ENCODE results near the gene RGCC.
"Not testable (repeated sequence)": the region's sequence is repeated elsewhere in the genome, so short reads cannot be mapped to it uniquely, and the experiment has no call there.

The RGCC gene, protein sequence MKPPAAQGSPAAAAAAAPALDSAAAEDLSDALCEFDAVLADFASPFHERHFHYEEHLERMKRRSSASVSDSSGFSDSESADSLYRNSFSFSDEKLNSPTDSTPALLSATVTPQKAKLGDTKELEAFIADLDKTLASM

DNA sequence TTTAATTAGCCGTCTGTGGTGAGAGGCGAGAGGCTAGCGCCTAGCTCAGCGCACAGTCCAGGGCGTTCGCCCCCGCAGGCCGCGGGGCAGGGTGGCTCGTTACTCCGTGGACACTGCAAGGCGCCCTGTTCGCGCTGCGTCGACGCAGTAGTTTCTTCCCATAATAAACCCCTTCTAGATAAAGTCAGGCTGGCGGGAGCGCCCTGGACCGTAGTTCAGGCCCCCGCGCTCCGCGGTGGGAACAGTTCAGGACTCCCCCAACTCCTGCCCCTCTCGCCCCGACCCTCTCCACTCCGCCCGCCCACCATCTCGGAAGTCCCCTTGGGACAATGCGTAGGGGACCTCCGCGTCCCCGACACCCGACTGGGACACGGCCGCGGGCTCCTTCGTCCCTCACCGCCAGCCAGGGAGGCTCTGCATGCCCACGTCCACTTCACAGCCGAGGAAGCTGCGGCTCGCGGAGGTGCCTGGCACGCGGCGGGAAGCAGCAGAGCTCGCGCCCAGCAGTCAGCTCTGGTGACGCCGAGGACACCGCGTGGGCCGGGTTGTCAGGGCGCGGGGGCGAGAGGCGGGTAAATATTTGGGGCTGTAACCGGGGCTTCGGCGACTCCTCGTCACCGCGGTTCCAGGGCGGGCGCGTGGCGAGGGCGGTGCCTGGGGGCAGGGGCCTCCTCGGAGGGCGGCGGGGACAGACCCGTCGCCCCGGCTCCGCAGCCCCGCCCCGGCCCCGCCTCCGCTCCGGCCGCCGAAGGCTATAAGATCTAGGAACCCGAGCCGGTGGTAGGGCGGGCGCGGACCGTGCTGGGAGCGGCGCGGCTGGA, at the start of gene RGCC:
Gene RGCC (plus strand): TSS at position 783 of the 821 bp plus-strand sequence. CDS start 158 bp downstream, outside the sequence.
- DNase-seq (ENCODE audit: low read depth in 2 of 2), result peak; percentile 87 to 93

DNA sequence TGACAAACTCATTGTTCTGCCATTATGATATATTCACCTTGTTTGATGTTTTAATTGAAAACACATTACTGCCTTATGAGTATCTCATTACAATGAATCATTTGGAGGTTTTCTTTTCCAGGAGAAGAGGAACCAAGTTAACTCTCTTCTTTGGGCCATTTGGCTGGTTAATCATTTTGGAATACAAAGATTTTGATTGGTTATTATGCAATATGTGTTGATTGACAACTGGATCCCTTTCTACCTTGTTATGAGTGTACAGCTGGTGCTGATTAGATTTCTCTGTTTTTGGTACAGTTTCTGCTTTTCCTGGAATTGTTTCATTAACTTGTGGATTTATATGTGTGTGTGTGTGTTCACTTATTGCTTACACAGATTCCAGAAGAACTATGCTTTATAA, 49.2 kb upstream of the RGCC start:
- no peak for DNase-seq (ENCODE audit: low read depth in 2 of 2)

DNA sequence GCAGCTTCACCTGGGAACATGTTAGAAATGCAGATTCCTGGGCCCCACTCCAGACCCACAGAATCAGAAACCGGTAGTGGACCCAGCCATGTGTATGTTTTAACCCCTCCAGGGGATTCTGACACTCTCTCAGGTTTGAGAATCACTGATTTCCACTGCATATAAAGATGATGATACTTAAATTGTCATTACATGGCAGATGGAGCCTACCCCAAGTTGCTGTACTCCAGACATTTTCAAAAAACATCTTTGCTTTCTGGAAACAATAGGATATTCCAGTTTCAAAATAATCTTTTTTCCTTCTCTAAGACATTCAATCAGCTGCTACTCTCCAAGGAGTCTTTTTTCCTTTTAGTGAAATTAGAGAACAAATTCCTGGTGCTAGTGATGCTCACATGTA, 48.6 kb upstream of the RGCC start:
- no peak for DNase-seq (ENCODE audit: low read depth in 2 of 2)

DNA sequence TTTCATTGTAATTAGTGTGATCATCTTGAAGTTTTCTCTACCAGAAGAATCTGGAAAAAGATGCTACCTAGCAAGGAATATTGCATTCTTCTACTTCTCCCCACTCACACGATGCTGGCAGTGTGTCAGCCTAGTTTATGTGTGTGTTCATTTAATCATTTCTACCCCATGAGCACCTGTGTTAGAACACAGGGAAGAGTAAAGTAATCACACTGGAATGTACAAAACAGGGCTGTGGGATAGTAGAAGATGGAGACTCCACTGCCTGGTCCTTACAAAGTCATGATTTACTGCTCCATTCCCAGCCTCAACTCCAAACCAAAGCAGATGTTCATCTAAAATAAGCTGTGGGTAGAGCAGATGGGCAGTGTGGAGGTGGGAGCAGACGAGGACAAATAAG, 47.7 kb upstream of the RGCC start:
- no peak for DNase-seq (ENCODE audit: low read depth in 2 of 2)

DNA sequence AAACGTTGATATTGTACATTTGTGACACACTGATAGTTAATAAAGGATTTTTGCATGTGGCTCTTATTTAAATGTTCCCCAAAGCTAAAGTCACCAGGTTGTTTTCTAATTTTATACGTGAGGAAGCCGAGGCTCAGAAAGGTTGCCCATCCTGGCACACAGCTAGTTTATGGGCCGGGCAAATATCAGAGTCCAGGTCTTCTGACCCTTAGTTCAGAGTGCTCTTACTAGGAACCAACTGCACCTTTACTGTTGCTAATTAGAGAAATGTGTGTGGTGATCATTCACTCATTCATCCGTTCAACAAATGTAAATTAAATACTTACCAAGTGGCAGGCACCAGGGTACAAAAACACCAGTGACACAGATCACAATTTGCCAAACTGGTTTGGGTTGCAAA, 46.3 kb upstream of the RGCC start:
- no peak for DNase-seq (ENCODE audit: low read depth in 2 of 2)

DNA sequence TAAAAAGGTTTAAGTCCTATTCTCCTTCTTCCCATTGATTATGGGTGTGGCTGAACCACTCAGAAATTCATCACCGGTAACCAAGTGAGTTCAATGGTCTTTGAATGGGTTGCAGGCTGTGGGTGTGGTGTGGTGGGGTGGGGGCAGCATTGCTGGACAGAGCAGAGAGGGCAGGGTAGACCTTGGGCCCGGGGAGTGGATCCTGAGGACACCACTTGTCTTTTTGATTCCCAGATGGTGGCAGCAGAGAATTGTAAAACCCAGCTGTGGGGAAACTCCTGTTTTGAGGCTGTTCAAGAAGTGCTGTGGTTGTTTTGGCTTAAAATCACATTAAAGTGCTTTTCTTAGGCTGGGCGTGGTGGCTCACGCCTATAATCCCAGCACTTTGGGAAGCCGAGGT, 45.8 kb upstream of the RGCC start:
- DNase-seq (ENCODE audit: low read depth in 2 of 2), result no peak

DNA sequence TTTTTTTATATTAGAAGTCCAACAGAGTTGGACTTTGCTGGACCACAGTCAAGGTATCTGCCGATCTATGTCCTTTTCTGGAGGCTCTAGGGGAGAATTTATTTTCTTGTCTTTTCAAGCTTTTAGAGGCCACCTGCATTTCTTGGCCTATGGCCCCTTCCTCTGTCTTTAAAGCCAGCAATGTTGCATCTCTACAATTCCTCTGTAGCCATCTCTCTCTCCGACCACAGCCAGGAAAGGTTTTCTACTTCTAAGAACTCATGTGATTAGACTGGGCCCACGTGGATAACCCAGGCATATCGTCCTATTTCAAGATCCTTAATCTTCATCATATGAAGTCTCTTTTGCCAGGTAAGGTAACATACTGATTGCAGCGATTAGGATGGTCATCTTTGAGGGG, 43.5 kb upstream of the RGCC start:
- no peak for DNase-seq (ENCODE audit: low read depth in 2 of 2)

DNA sequence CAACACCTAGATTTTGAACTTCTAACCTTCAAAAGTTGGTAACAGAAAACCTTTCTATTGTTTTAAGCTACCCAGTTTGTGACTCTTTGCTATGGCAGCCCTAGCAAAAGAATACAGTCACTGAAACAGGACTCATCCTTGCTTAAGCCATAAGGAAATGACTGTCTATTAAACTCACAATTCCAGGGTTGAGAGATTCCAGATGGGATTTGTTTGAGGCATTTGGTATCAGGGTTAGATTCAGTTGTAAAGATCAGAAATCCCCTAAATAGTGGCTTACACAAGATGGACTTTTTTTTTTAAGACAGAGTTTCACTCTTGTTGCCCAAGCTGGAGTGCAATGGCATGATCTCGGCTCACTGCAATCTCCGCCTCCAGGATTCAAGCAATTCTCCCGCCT, 41.1 kb upstream of the RGCC start:
- no peak for DNase-seq (ENCODE audit: low read depth in 2 of 2)

DNA sequence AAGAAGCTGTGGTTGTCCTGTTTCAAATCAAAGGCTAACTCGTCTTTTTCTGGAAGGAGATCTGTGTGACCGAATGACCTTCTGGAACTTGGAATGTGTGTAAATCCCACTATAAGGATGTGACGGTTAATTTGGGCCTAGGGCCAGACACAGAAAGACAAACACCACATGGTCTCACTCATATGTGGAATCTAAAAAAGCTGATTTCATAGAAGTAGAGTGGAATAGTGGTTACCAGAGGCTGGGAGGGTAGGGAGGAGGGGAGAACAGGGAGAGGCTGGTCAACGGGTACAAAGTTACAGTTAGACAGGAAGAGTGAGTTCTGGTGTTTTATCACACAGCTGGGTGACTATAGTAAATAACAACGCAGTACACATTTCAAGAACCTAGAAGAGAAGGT, 39.3 kb upstream of the RGCC start:
- DNase-seq (ENCODE audit: low read depth in 2 of 2), result no peak

DNA sequence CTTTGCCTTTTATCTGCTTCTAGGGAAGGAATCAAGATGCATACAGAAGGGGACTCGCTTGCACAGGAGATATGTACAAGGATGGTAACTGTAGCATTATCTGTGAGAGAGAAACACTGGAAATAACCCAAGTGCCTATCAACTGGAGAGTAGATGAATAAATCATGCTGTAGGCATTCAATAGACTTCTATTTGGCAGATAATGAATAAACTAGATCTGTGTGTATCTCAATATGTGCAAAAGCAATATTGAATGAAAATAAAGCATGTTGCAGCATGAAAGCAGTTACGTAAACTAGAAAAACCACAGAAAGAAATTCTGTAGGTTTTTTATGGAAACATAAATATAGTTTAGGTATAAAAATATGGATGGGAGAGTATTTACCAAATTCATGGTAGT, 38.6 kb upstream of the RGCC start:
- no peak for DNase-seq (ENCODE audit: low read depth in 2 of 2)

DNA sequence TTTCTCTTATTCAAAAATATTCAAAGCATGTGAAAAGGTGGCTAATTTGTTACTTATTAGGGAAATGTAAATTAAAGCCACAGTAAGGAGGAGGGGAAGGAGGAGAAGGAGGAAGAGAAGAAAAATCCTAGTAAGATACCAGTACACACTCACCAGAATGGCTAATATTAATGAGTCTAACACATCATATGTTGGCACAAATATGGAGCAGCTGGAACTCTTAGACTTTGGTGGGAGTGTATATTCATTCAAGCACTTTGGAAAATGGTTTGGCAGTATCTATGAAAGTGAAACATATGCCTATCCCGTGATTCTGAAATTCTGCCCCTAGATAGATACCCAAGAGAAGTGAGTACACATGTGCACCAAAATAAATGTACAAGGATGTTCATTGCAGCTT, 38.1 kb upstream of the RGCC start:
- no peak for DNase-seq (ENCODE audit: low read depth in 2 of 2)

DNA sequence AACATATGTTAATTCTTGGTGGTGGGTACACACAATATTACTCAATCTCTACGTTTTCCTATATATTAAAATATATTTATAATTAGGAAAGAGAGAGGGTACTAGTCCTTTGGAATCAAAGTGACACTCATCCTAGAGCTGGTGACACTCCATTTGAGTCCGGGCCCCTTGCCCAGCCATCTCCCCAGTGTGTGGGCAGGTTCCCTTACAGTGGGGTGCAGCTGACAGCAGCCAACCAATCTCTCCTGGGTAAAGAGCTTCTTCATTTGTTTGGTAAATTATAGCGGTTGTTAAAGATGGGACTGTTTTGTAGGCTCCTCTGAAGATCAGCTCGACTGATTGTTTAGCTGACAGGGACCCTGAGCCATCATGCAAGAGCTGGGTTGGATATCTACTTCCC, 37.2 kb upstream of the RGCC start:
- no peak for DNase-seq (ENCODE audit: low read depth in 2 of 2)

DNA sequence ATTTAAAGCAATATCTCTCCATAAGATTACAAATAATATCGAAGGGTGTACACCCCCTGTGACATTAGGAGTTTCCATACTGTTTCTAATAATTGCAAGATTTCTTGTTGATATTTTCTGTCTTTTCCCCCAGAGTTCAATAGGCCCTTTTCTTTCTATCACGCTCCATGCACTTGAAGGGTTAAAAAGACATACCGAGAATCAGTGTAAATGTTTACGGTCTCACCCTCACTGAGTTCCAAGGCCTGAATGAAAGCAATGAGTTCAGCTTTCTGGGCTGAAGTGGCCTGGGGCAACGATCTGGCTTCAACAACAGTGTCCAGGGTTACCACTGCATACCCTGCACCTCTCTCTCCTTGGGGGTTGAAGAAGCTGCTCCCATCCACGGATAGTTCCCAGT, 36.0 kb upstream of the RGCC start:
- not testable (repeated sequence) for DNase-seq (ENCODE audit: low read depth in 2 of 2)

DNA sequence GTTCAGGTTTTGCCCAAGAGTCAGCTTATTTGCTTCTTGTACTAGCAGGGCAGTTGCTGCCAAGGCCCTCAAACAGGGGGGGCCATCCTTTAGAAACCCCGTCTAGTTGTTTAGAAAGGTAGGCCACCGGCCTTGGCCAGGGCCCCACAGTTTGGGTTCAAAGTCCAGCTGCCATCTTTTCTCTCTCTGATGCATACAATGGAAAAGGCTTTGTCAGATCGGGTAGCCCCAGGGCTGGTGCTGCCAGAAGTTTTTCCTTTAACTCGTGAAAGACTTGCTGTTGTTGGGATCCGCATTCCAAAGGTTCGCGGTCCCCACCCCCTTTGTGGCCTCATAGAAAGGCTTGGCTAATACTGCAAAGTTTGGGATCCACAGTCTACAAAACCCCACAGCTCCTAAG, 35.4 kb upstream of the RGCC start:
- not testable (repeated sequence) for DNase-seq (ENCODE audit: low read depth in 2 of 2)

DNA sequence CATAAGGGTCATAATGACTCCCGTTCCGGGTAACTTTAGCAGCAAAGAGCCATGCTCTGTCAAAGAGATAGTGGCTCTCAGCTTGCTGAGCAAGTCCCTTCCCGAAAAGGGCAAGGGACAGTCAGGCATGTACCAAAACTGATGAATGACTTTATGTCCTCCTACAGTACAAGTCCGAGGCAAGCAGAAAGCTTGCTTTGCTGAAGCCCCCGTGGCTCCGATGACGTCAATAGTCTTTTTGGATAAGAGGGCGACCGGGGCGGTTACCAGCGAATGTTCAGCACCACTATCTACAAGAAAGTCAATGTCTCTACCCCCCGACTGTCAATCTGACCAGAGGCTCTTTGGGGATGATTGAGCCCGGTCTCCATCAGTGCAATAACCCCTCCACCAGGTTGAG, 34.1 kb upstream of the RGCC start:
- not testable (repeated sequence) for DNase-seq (ENCODE audit: low read depth in 2 of 2)

DNA sequence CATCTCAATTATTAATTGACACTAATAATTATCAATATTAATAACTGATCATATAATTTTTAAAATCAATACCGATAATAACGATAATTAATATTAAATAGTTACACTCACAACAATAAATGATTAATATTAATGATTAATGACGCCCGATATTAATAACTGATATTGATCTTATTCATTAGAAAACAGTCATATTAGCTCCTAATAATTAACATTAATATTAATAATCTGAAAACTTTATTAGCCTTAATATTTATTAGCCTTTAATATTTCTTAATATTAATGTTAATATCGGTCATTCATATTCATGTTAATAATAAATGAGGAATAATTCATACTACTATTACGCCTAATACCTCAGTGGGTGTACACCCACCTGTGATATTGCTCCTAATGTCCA, 32.7 kb upstream of the RGCC start:
- DNase-seq (ENCODE audit: low read depth in 2 of 2), result not testable (repeated sequence)

DNA sequence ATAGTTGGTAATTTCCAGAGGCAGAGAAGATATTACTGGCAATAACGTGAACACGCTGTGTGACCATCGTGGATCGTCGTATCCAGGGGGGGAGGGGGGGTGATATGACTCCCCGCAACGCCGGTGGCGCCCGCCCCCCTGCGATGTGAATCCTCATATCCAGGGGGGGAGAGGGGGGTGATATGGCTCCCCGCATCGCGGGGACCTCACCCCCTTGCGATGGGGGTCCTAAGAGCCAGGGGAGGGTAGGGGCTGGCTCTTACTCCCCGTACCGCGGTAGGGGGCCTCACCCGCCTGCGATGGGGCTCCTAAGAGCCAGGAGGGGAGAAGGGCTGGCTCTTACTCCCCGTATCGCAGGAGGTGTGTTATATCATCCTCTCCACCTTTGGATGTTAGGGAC, 31.3 kb upstream of the RGCC start:
- no peak for DNase-seq (ENCODE audit: low read depth in 2 of 2)

DNA sequence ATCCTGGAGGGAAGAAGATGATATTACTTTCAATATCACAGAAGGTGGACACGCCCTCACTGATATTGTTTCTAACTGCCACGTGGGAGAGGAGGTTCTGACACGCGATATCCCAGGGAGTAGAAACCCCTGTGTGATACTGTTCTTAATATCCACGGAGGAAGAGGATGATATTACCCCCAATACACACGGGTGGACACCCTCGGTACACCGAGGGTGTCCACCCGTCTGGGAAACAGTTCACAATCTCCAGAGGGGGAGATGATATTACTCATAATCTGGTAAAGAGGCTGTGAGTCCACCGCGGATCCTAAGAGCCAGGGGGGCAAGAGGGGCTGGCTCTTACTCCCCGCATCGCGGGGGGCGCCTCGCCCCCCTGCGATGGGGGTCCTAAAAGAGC, 29.7 kb upstream of the RGCC start:
- no peak for DNase-seq (ENCODE audit: low read depth in 2 of 2)

DNA sequence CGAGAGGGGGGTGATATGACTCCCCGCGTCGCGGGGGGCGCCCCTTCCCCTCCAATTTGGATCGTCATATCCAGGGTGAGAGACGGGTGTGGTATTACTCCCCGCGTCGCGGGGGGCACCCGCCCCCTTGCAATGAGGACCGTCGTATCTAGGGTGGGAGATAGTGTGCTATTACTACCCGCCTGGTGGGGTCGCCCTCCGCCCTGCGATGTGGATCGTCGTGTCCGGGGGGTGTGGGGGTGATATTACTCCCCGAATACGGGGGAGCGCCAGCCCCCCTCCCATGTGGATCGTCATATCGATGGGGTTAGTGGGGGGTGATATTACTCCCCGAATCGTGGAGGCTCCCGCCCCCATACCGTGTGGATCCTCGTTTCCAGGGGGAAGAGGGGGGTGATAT, 29.2 kb upstream of the RGCC start:
- DNase-seq (ENCODE audit: low read depth in 2 of 2), result no peak

DNA sequence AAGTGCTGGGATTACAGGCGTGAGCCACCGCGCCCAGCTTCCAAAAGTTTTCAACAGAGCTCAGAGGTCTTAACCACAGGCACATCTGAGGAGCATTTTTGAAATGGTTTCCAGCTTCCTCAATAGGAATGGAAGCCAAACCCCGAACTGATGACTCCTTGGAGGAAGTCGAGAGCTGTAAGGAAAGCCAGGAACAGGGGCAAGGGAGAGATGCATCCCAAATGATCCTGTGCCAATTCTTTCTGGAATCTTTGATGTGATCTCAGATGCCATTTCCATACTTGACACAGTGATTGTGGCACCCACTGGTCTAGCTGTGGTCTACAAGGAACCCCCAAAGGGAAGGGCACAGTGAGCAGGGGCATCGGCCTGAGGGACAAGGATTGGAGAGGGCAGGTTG, 23.3 kb upstream of the RGCC start:
- not testable (repeated sequence) for DNase-seq (ENCODE audit: low read depth in 2 of 2)

DNA sequence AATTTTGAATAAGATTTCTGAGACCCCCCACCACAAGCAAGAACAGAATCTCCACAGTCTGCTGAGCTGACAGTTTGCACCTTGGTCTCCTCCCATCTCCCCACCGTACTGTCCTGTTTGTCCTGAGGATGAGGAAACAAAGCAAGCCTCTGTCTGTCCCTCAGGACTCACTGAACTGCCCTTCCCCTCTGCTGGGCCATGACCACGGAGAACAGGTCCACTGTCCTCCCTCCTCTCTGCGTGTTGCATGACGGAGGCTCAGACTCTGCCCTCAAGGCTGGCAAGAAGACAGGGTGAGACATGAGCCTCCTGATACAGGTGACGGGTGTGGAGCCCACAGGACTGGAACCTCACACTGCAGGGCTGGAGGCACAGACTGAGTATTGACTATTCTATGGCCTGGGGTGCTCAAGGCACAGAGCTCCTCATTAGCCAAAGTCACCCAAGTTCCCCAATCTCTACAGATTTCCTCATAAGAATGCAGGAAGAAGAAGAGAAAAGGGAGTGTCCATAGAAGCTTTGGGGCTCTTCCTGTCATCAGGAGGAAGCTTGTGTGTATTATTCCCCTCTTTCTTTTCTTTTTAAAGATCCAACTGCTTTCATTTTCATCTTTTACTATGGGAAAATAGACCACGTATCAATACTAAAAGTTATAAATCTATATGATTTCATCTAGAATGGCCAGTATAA, 22.4 kb upstream of the RGCC start:
- DNase-seq (ENCODE audit: low read depth in 2 of 2), result no peak

DNA sequence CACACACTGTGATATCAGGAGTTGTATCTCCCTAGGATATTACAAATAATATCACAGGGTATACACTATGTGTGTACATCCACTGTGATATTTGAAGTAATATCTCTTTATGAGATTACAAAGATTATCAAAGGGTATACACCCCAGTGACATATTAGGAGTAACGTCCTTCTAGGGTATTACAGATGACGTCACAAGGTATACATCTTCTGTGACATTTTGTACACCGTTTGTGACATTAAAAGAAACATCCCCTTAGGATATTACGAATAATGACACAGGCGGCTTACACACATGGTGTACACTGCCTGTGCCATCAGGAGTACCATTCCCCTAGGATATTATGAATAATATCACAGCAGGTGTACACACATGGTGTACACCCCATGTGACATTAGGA, 13.4 kb upstream of the RGCC start:
- no peak for DNase-seq (ENCODE audit: low read depth in 2 of 2)

DNA sequence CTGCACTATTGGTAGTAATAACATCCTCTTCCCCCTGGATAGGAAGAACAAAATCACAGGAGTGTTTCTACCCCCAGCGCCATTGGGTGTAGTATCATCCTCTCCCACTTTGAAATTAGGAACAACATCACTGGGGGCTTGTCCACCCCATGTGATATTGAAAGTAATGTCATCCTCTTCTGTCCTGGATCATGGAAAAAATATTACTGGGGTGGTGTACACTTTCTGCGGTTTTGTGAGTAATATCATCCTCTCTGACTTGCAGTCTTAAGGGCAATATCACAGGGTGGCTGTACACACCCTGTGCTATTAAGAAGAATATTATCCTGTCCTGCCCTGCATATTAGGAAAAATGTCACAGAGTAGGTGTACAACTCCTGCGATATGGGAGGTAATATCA, 4.9 kb upstream of the RGCC start:
- no peak for DNase-seq (ENCODE audit: low read depth in 2 of 2)

All from stimulated activated CD4-positive, alpha-beta T cell treated with anti-CD3 and anti-CD28 coated beads, Interleukin-12 subunit alpha, Interleukin-12 subunit beta, amount 100 ng/mL, for 24 hours (primary cell).